ENCODE data around the gene ARG2. TPM values are rescaled to one million over a fixed set of nuclear protein-coding genes. Genes with fewer than 3 reads are reported as not detected.

ARG2 gene
- total RNA-seq, 1 experiment from 2014 or later, result 8.6 TPM

GRCh38 chr14:67641480-67641879 lies 21.8 kb downstream of the ARG2 start:
- no peaks in the 10 kb centered on the region for H3K79me2 ChIP-seq (ENCODE audit: low read depth)
- H3K9me3 ChIP-seq (ENCODE audit: insufficient read depth, low read depth), result no peaks in the 10 kb centered on the region
- intact Hi-C loops (cut with micrococcal nuclease; ENCODE audit: unreplicated experiment), result no loop called here
- H3K9me2 ChIP-seq (ENCODE audit: insufficient read depth), result no peaks in the 10 kb centered on the region
- no peak overlapping the region for H3K4me3 ChIP-seq
- no peaks in the 10 kb centered on the region for H3K36me3 ChIP-seq (ENCODE audit: low read depth)
- no peak overlapping the region for H2AFZ ChIP-seq
- no peaks in the 10 kb centered on the region for H4K20me1 ChIP-seq (ENCODE audit: insufficient read depth)
- H3K27ac ChIP-seq, result no peak overlapping the region
- DNase-seq, result no peak
- no TSS peak for BruUV-seq (replicated peaks)
- H3K27me3 ChIP-seq (ENCODE audit: insufficient read depth, low read depth), result no peaks in the 10 kb centered on the region
- no peak overlapping the region for H3K4me2 ChIP-seq
- H3F3A ChIP-seq (ENCODE audit: insufficient read depth, low read depth), result peaks cover 24% of the 10 kb centered on the region; the same call in 1 of the 2 replicates
- POLR2A ChIA-PET (ENCODE audit: unreplicated experiment), result no interaction called here
- H3K4me1 ChIP-seq (replicated peaks; ENCODE audit: insufficient read depth), result peaks cover 22% of the 10 kb centered on the region
- CTCF ChIA-PET, result no interaction called here
- TF ChIP-seq CTCF (conservative IDR thresholded peaks at IDR 0.05) (no peak), EZH2 (IDR thresholded peaks at IDR 0.05; ENCODE audit: low read depth) (no peak)

DNA sequence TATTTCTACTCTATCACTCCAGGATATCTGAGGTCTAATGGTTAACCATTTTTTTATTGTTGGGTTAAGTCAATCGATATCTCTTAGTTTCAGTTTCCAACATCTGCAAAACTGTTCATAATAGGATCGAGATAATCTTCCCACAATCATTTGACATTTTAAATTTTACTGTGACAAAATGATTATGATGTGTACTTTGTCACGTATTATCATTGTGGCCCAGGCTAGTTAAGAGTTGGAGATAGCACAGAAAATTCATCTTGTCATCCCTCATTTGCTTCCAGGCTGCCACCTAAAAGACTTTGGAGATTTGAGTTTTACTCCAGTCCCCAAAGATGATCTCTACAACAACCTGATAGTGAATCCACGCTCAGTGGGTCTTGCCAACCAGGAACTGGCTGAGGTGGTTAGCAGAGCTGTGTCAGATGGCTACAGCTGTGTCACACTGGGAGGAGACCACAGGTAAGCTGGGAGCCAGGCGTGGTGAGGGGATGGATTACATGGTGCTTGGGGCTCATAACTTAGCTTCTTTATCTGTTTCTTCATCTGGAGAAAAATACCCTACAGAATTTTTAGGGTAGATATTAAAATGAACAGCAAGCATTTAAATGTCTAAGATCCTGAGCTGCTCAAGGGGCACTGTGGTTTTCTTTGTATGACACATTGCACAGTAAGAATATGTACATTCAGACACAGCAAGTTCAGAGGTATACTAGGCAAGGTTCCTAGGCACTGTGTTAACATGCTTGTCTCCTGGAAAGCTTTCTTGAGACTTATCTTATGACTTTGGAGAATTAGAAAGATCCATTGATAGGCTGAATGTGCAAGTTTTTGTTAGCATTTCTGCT lies 22.4 kb downstream of the ARG2 start:
- H3K9me2 ChIP-seq (ENCODE audit: insufficient read depth), result no peaks in the 10 kb centered on the region
- ChIA-PET POLR2A (ENCODE audit: unreplicated experiment) (no interaction called here), CTCF (no interaction called here)
- no peaks in the 10 kb centered on the region for H3K36me3 ChIP-seq (ENCODE audit: low read depth)
- no peaks in the 10 kb centered on the region for H3K9me3 ChIP-seq (ENCODE audit: insufficient read depth, low read depth)
- H3K4me2 ChIP-seq, result no peak overlapping the region
- no peak for TF ChIP-seq CTCF (conservative IDR thresholded peaks at IDR 0.05)
- no peak for TF ChIP-seq EZH2 (IDR thresholded peaks at IDR 0.05; ENCODE audit: low read depth)
- H3K27me3 ChIP-seq (ENCODE audit: insufficient read depth, low read depth), result no peaks in the 10 kb centered on the region
- peaks cover 15% of the 10 kb centered on the region for H3K4me1 ChIP-seq (replicated peaks; ENCODE audit: insufficient read depth)
- no peak for DNase-seq
- H2AFZ ChIP-seq, result no peak overlapping the region
- BruUV-seq (replicated peaks), result no TSS peak
- H3K27ac ChIP-seq, result no peak overlapping the region
- H3K4me3 ChIP-seq, result no peak overlapping the region
- H3K79me2 ChIP-seq (ENCODE audit: low read depth), result no peaks in the 10 kb centered on the region
- peaks cover 21% of the 10 kb centered on the region; the same call in 1 of the 2 replicates for H3F3A ChIP-seq (ENCODE audit: insufficient read depth, low read depth)
- H4K20me1 ChIP-seq (ENCODE audit: insufficient read depth), result no peaks in the 10 kb centered on the region
- intact Hi-C loops (cut with micrococcal nuclease; ENCODE audit: unreplicated experiment), result no loop called here

DNA sequence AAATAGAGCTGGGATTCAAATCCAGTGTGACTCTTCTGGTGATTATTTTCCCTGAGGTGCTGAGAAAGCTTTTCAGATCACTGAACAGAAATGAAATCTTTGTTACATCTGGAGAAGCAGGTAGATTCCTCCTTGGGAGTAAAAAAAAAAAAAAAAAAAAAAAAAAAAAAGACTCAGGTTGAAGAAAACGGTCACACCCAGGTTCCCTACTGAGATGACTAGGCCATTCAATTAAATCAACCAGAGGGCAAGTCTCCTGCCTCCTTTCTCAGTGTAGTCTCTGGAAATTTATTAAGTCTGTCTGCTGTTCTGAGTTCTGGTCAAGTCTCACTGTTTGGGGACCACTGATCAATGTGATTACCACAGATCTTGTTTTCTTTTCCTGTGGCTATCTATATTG lies 24.0 kb downstream of the ARG2 start:
- intact Hi-C loops (cut with micrococcal nuclease; ENCODE audit: unreplicated experiment), result no loop called here
- H3F3A ChIP-seq (ENCODE audit: insufficient read depth, low read depth), result peaks cover 21% of the 10 kb centered on the region; the same call in 1 of the 2 replicates
- H3K79me2 ChIP-seq (ENCODE audit: low read depth), result no peaks in the 10 kb centered on the region
- no peaks in the 10 kb centered on the region for H3K9me2 ChIP-seq (ENCODE audit: insufficient read depth)
- H3K4me1 ChIP-seq (replicated peaks; ENCODE audit: insufficient read depth), result peaks cover 15% of the 10 kb centered on the region; the same call in 1 of the 2 replicates
- peak in 1 of 2 experiments; percentile 55 for DNase-seq
- H3K27me3 ChIP-seq (ENCODE audit: insufficient read depth, low read depth), result no peaks in the 10 kb centered on the region
- H3K4me3 ChIP-seq, result no peak overlapping the region
- no peaks in the 10 kb centered on the region for H4K20me1 ChIP-seq (ENCODE audit: insufficient read depth)
- no peak overlapping the region for H2AFZ ChIP-seq
- H3K9me3 ChIP-seq (ENCODE audit: insufficient read depth, low read depth), result no peaks in the 10 kb centered on the region
- H3K4me2 ChIP-seq, result no peak overlapping the region
- TF ChIP-seq EZH2 (IDR thresholded peaks at IDR 0.05; ENCODE audit: low read depth) (no peak), CTCF (conservative IDR thresholded peaks at IDR 0.05) (no peak)
- BruUV-seq (replicated peaks), result no TSS peak
- CTCF ChIA-PET, result interaction anchor here (0.6 to 1.3 kb wide), 4 partner anchors 10 to 1152 kb away, joined by 3 read pairs; no protein-coding TSS in a partner anchor
- H3K27ac ChIP-seq, result peak overlapping the region; percentile 19
- POLR2A ChIA-PET (ENCODE audit: unreplicated experiment), result interaction anchor here (0.6 kb wide), 1 partner anchor 55 kb away, joined by 8 read pairs; no protein-coding TSS in a partner anchor
- H3K36me3 ChIP-seq (ENCODE audit: low read depth), result 0 out of 2 replicates have a peak, but pooled peaks cover 3% of the 10 kb centered on the region
